Fibroblast of mammary gland (primary cell): Measurements from ENCODE around the gene ERCC5.

Experiments
- DNase-seq: peaks from one replicate; pipeline ENCODE4 v3.0.0-alpha.2; 2010; ENCODE audit warnings: low read depth
- H3K4me3 ChIP-seq: 2 replicates; pipeline ENCODE4 v1.5.1; 2011; ENCODE audit warnings: low read depth, mild to moderate bottlenecking, low read length, moderate library complexity; ENCODE audit not compliant: control insufficient read depth
- TF ChIP-seq, protein P1 (sequence below): conservative IDR thresholded peaks from 2 replicates; pipeline ENCODE4 v1.5.1; 2011; ENCODE audit warnings: low read depth, low read length, inconsistent platforms; ENCODE audit not compliant: control insufficient read depth, insufficient read depth

The ERCC5 gene

DNA sequence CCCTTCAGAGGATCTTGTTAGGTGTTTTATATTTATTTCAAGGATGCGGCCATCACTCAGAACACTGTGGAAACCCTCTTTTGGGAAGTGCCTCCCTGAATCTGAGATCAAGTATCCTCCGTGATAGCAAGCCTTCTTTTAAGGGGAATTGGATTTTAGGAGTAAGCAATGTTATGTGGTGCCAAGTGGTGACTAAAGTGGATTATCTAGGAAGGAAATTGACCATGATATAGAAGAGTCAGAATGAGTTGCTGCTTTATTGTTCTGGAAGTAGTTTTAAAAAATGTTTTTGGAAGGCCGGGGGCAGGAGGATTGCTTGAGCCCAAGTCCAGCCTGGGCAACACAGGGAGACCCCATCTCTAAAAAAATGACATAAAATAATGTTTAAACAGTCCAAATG lies 6.7 kb downstream of the ERCC5 start:
- no peak for DNase-seq
- TF ChIP-seq, protein P1, sequence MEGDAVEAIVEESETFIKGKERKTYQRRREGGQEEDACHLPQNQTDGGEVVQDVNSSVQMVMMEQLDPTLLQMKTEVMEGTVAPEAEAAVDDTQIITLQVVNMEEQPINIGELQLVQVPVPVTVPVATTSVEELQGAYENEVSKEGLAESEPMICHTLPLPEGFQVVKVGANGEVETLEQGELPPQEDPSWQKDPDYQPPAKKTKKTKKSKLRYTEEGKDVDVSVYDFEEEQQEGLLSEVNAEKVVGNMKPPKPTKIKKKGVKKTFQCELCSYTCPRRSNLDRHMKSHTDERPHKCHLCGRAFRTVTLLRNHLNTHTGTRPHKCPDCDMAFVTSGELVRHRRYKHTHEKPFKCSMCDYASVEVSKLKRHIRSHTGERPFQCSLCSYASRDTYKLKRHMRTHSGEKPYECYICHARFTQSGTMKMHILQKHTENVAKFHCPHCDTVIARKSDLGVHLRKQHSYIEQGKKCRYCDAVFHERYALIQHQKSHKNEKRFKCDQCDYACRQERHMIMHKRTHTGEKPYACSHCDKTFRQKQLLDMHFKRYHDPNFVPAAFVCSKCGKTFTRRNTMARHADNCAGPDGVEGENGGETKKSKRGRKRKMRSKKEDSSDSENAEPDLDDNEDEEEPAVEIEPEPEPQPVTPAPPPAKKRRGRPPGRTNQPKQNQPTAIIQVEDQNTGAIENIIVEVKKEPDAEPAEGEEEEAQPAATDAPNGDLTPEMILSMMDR = no peak
- H3K4me3 ChIP-seq = no peak overlapping the region

- TF ChIP-seq, protein P1 = no peak
- no peak overlapping the region for H3K4me3 ChIP-seq
- DNase-seq = no peak
Observed at GRCh38 chr13:102854675-102855074, 8.8 kb downstream of the ERCC5 start.

- no peak overlapping the region for H3K4me3 ChIP-seq
- TF ChIP-seq, protein P1 = no peak
- peak; percentile 81 for DNase-seq
Observed at GRCh38 chr13:102856557-102856956, 10.7 kb downstream of the ERCC5 start.

DNA sequence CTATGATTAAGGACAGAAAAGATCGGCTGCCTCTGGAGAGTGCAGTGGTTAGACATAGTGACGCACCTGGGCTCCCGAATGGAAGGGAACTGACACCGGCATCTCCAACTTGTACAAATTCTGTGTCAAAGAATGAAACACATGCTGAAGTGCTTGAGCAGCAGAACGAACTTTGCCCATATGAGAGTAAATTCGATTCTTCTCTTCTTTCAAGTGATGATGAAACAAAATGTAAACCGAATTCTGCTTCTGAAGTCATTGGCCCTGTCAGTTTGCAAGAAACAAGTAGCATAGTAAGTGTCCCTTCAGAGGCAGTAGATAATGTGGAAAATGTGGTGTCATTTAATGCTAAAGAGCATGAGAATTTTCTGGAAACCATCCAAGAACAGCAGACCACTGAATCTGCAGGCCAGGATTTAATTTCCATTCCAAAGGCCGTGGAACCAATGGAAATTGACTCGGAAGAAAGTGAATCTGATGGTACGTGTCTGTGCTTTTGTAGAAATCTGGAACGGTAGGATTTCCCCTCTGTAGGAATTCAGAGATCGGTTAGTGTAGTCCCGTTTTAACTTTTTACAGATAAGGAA lies 16.9 kb downstream of the ERCC5 start:
- no peak for DNase-seq
- no peak overlapping the region for H3K4me3 ChIP-seq
- TF ChIP-seq, protein P1 = no peak

DNA sequence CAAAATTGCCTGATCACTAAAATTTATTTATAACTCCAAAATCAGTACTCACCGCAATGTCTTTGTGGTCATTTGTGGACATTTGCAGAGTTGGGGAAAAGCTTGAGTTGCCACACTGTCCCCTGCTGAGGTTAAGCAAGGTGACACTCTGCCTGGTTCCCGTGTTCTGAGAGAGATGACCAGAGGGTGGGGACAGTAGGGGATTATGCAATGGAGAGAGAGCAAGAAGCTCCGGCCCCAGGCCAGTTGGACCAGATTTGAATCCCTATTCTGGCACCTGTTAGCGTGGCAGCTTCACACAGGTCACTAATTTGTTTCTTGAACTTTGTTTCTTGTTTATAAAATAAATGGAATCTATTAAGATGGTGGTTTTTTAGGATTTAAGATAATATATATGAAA lies 17.8 kb downstream of the ERCC5 start:
- TF ChIP-seq, protein P1 = no peak
- no peak overlapping the region for H3K4me3 ChIP-seq
- no peak for DNase-seq

DNA sequence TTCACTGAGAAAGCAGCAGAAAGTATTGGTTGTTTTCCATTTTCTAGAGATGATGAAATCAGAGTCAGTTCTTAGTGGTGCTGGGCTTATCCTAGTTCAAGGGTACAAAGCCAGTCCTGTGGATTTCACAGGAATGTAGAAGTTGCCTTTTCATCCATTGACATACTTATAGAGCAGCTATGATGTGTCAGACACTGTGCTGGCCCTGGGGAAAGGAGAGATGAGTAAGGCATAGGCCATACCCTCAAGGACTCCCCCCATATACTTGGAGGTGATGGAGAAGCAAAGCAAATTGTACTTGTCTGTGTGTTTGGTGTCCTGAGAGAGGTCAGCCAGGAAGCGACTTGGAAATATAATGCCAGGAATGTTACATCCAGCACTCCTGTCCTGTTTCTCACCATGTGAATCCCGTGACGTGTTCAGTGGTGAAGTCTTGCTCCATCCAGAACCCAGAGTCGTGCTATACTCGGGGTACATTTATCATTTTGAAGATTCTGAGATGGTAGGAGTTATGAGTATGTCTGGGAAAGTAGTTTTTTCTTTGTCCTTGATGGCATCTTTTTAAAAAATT lies 22.6 kb downstream of the ERCC5 start:
- no peak overlapping the region for H3K4me3 ChIP-seq
- TF ChIP-seq, protein P1 = no peak
- peak; percentile 70 for DNase-seq
